Activated T-cell treated with anti-CD3 and anti-CD28 coated beads, Interleukin-2, amount 50 U/mL, for 72 hours (primary cell): ENCODE measurements around the gene TBXA2R. TPM values are rescaled to one million over a fixed set of nuclear protein-coding genes. Genes with fewer than 3 reads are reported as not detected.

Experiments used
- ATAC-seq, 2 donors: fragments of 150-1000 bp; cut with Tn5 transposase; replicated peaks in 1 of 2; 2 replicates each; pipeline ENCODE4 v1.10.0; 2021; ENCODE audit warnings: moderate library complexity in 2 of 2, mild to moderate bottlenecking in 1 of 2
- DNase-seq, 2 donors: peaks; one replicate each; pipeline ENCODE4 v3.0.0; 2021 to 2022; ENCODE audit warnings: mixed read lengths in 1 of 2
- H3K27ac Mint-ChIP-seq: one replicate; pipeline ENCODE4 v1.8.0; 2022; ENCODE audit warnings: mild to moderate bottlenecking, moderate library complexity, mixed read lengths
- H3K27me3 Mint-ChIP-seq: one replicate; pipeline ENCODE4 v1.8.0; 2022; ENCODE audit warnings: low read depth, mixed read lengths
- H3K36me3 Mint-ChIP-seq, 2 donors: one replicate each; pipeline ENCODE4 v1.8.0; 2022; ENCODE audit warnings: mixed read lengths in 2 of 2, mild to moderate bottlenecking in 1 of 2; ENCODE audit not compliant: insufficient read depth in 2 of 2
- H3K4me1 Mint-ChIP-seq: one replicate; pipeline ENCODE4 v1.8.0; 2022; ENCODE audit warnings: low read depth, mixed read lengths
- H3K4me3 Mint-ChIP-seq, 2 donors: one replicate each; pipeline ENCODE4 v1.8.0; 2022; ENCODE audit warnings: mild to moderate bottlenecking in 2 of 2, mixed read lengths in 2 of 2, moderate library complexity in 2 of 2
- H3K9me3 Mint-ChIP-seq, 2 donors: one replicate each; pipeline ENCODE4 v1.8.0; 2022; ENCODE audit warnings: mixed read lengths in 2 of 2
- total RNA-seq, 2 donors: library from RNA; stranded (reverse); gene quantifications; one replicate each; pipeline ENCODE4 v1.2.3, GENCODE V29; 2022

The TBXA2R gene
- total RNA-seq, 2 donors from 2014 or later, result 1.5 to 2.9 TPM

GRCh38 chr19:3645726-3646125 is 39.1 kb upstream of the TBXA2R start:
- Mint-ChIP-seq H3K27ac (no peak overlapping the region), H3K27me3 (no peaks in the 10 kb centered on the region), H3K4me1 (no peaks in the 10 kb centered on the region), H3K9me3 (no peaks in the 10 kb centered on the region), H3K36me3 (no peaks in the 10 kb centered on the region), H3K4me3 (no peak overlapping the region)
- no peak for DNase-seq
- ATAC-seq, result no peak

GRCh38 chr19:3645067-3645396 is 38.4 kb upstream of the TBXA2R start:
- ATAC-seq (no peak), DNase-seq (no peak)
- Mint-ChIP-seq H3K36me3 (no peaks in the 10 kb centered on the region), H3K4me3 (no peak overlapping the region), H3K9me3 (no peaks in the 10 kb centered on the region), H3K4me1 (no peaks in the 10 kb centered on the region), H3K27ac (no peak overlapping the region), H3K27me3 (no peaks in the 10 kb centered on the region)

GRCh38 chr19:3644351-3645066 is 37.8 kb upstream of the TBXA2R start:
- DNase-seq (no peak), ATAC-seq (no peak)
- H3K27ac Mint-ChIP-seq, result no peak overlapping the region

GRCh38 chr19:3643674-3644313 is 37.1 kb upstream of the TBXA2R start:
- no peak for DNase-seq
- Mint-ChIP-seq H3K4me1 (no peaks in the 10 kb centered on the region), H3K36me3 (no peaks in the 10 kb centered on the region), H3K27ac (no peak overlapping the region), H3K9me3 (no peaks in the 10 kb centered on the region), H3K4me3 (no peak overlapping the region), H3K27me3 (no peaks in the 10 kb centered on the region)
- no peak for ATAC-seq

More at GRCh38 chr19:3644351-3645066, 37.8 kb upstream of the TBXA2R start:
- H3K36me3 Mint-ChIP-seq, result no peaks in the 10 kb centered on the region
- no peak overlapping the region for H3K4me3 Mint-ChIP-seq
- no peaks in the 10 kb centered on the region for H3K9me3 Mint-ChIP-seq
- H3K4me1 Mint-ChIP-seq, result no peaks in the 10 kb centered on the region
- H3K27me3 Mint-ChIP-seq, result no peaks in the 10 kb centered on the region

- Mint-ChIP-seq H3K27me3 (no peaks in the 10 kb centered on the region), H3K4me1 (no peaks in the 10 kb centered on the region), H3K9me3 (no peaks in the 10 kb centered on the region), H3K4me3 (no peak overlapping the region), H3K27ac (no peak overlapping the region), H3K36me3 (no peaks in the 10 kb centered on the region)
- ATAC-seq (no peak), DNase-seq (peak; percentile 18 to 31)
Observed at GRCh38 chr19:3642987-3643673, 36.5 kb upstream of the TBXA2R start.

GRCh38 chr19:3642296-3642695 is 35.6 kb upstream of the TBXA2R start:
- DNase-seq (no peak), ATAC-seq (no peak)
- Mint-ChIP-seq H3K9me3 (no peaks in the 10 kb centered on the region), H3K27ac (no peak overlapping the region), H3K4me3 (no peak overlapping the region), H3K4me1 (no peaks in the 10 kb centered on the region), H3K36me3 (no peaks in the 10 kb centered on the region), H3K27me3 (no peaks in the 10 kb centered on the region)

- no peaks in the 10 kb centered on the region for H3K36me3 Mint-ChIP-seq
- no peaks in the 10 kb centered on the region for H3K9me3 Mint-ChIP-seq
- DNase-seq (no peak), ATAC-seq (no peak)
- H3K27ac Mint-ChIP-seq, result no peak overlapping the region
- no peak overlapping the region for H3K4me3 Mint-ChIP-seq
- H3K4me1 Mint-ChIP-seq, result no peaks in the 10 kb centered on the region
- H3K27me3 Mint-ChIP-seq, result no peaks in the 10 kb centered on the region
Observed at GRCh38 chr19:3641515-3642269, 35.0 kb upstream of the TBXA2R start.

- no peak for DNase-seq
- Mint-ChIP-seq H3K27me3 (no peaks in the 10 kb centered on the region), H3K27ac (no peak overlapping the region), H3K9me3 (no peaks in the 10 kb centered on the region), H3K4me3 (no peak overlapping the region), H3K36me3 (no peaks in the 10 kb centered on the region), H3K4me1 (no peaks in the 10 kb centered on the region)
- ATAC-seq, result no peak
Observed at GRCh38 chr19:3639479-3639878, 32.8 kb upstream of the TBXA2R start.

GRCh38 chr19:3638208-3639193 is 31.8 kb upstream of the TBXA2R start:
- Mint-ChIP-seq H3K27me3 (no peaks in the 10 kb centered on the region), H3K27ac (no peak overlapping the region), H3K4me3 (no peak overlapping the region), H3K9me3 (no peaks in the 10 kb centered on the region), H3K4me1 (no peaks in the 10 kb centered on the region), H3K36me3 (no peaks in the 10 kb centered on the region)
- ATAC-seq (no peak), DNase-seq (no peak)

- Mint-ChIP-seq H3K36me3 (no peaks in the 10 kb centered on the region), H3K27me3 (no peaks in the 10 kb centered on the region), H3K4me1 (no peaks in the 10 kb centered on the region), H3K4me3 (no peak overlapping the region), H3K27ac (no peak overlapping the region), H3K9me3 (no peaks in the 10 kb centered on the region)
- no peak for ATAC-seq
- DNase-seq, result no peak
Observed at GRCh38 chr19:3637621-3638020, 30.9 kb upstream of the TBXA2R start.

GRCh38 chr19:3636962-3637361 is 30.3 kb upstream of the TBXA2R start:
- Mint-ChIP-seq H3K36me3 (no peaks in the 10 kb centered on the region), H3K27me3 (no peaks in the 10 kb centered on the region), H3K4me1 (no peaks in the 10 kb centered on the region), H3K4me3 (no peak overlapping the region), H3K9me3 (no peaks in the 10 kb centered on the region), H3K27ac (no peak overlapping the region)
- DNase-seq (no peak), ATAC-seq (no peak)

- Mint-ChIP-seq H3K4me1 (no peaks in the 10 kb centered on the region), H3K9me3 (no peaks in the 10 kb centered on the region), H3K36me3 (no peaks in the 10 kb centered on the region), H3K27ac (no peak overlapping the region), H3K27me3 (no peaks in the 10 kb centered on the region), H3K4me3 (no peak overlapping the region)
- ATAC-seq (no peak), DNase-seq (no peak)
Observed at GRCh38 chr19:3636506-3636905, 29.8 kb upstream of the TBXA2R start.
